Activated gamma-delta T cell (primary cell): Measurements from ENCODE around the gene SLC7A6.

Source experiments
- DNase-seq: peaks from one replicate; lab custom pipeline; 2025; lab: John Stamatoyannopoulos, UW
- total RNA-seq, 2 donors: gene quantifications; one replicate each; lab custom pipeline; 2026; lab: John Stamatoyannopoulos, UW

The SLC7A6 gene
- total RNA-seq, result 125 to 226 reads per million in 2 donors

- peak; percentile 81 for DNase-seq
These were observed at the start of gene SLC7A6 for GRCh38 chr16:68264128-68265077. Gene SLC7A6 (plus strand): TSS chr16:68264526. CDS start chr16:68274727, 10,201 bp downstream.

GRCh38 chr16:68214726-68215125 is 49.6 kb upstream of the SLC7A6 start:
- DNase-seq, result no peak

- DNase-seq, result no peak
These were observed 49.0 kb upstream of the SLC7A6 start for GRCh38 chr16:68215302-68215701.

- no peak for DNase-seq
These were observed 48.1 kb upstream of the SLC7A6 start for GRCh38 chr16:68216240-68216639.

- no peak for DNase-seq
These were observed 46.8 kb upstream of the SLC7A6 start for GRCh38 chr16:68217506-68217905.

GRCh38 chr16:68219725-68220351 is 44.5 kb upstream of the SLC7A6 start:
- DNase-seq, result no peak

GRCh38 chr16:68223072-68223471 is 41.3 kb upstream of the SLC7A6 start:
- no peak for DNase-seq

- DNase-seq, result no peak
These were observed 38.2 kb upstream of the SLC7A6 start for GRCh38 chr16:68226116-68226515.

GRCh38 chr16:68227183-68227793 is 37.0 kb upstream of the SLC7A6 start:
- no peak for DNase-seq

GRCh38 chr16:68227850-68228553 is 36.3 kb upstream of the SLC7A6 start:
- no peak for DNase-seq

GRCh38 chr16:68228652-68229051 is 35.7 kb upstream of the SLC7A6 start:
- DNase-seq, result no peak

GRCh38 chr16:68229431-68230175 is 34.7 kb upstream of the SLC7A6 start:
- no peak for DNase-seq

- DNase-seq, result no peak
These were observed 34.2 kb upstream of the SLC7A6 start for GRCh38 chr16:68230176-68230571.

GRCh38 chr16:68230956-68231355 is 33.4 kb upstream of the SLC7A6 start:
- DNase-seq, result no peak

- no peak for DNase-seq
These were observed 32.8 kb upstream of the SLC7A6 start for GRCh38 chr16:68231384-68232136.

GRCh38 chr16:68232335-68232734 is 32.0 kb upstream of the SLC7A6 start:
- DNase-seq, result no peak

GRCh38 chr16:68233085-68233834 is 31.1 kb upstream of the SLC7A6 start:
- DNase-seq, result no peak

GRCh38 chr16:68233835-68234187 is 30.5 kb upstream of the SLC7A6 start:
- DNase-seq, result no peak

GRCh38 chr16:68234188-68235107 is 29.9 kb upstream of the SLC7A6 start:
- DNase-seq, result no peak
